HEK293 (cell line): ENCODE data around the gene GLI1.

Experiments
- CTCF ChIA-PET: fragments of 350-600 bp; formaldehyde crosslinking; extraction: SDS; loops from one replicate; lab custom pipeline; 2021; ENCODE audit warnings: antibody characterized with exemption; lab: Yijun Ruan, JAX
- POLR2A ChIA-PET: fragments of 300-600 bp; formaldehyde crosslinking; extraction: SDS; loops from one replicate; lab custom pipeline; 2020; ENCODE audit warnings: antibody characterized with exemption, inconsistent platforms; lab: Yijun Ruan, JAX
- H3K27ac ChIP-seq: fragments of 200-500 bp; sonication (Bioruptor generic); 2 replicates; pipeline ENCODE4 v1.5.1; 2014; ENCODE audit warnings: low read depth, low read length, control low read depth, inconsistent platforms; ENCODE audit errors: extremely low read depth
- H3K36me3 ChIP-seq, 2 experiments: fragments of 200-500 bp in 1 of 2; sonication (Bioruptor generic) in 1 of 2; 1 replicate in 1 of 2; 2 replicates in 1 of 2; pipeline ENCODE4 v1.5.1; 2014 to 2017; ENCODE audit warnings: inconsistent platforms in 2 of 2, low read length in 2 of 2; ENCODE audit not compliant: control insufficient read depth in 2 of 2, insufficient read depth in 1 of 2
- H3K4me1 ChIP-seq: fragments of 200-500 bp; sonication (Bioruptor generic); 2 replicates; pipeline ENCODE4 v1.5.1; 2014; ENCODE audit warnings: mild to moderate bottlenecking, low read length, inconsistent platforms; ENCODE audit not compliant: control insufficient read depth, insufficient read depth
- H3K4me3 ChIP-seq: 2 replicates; pipeline ENCODE4 v1.5.1; 2011; ENCODE audit warnings: low read depth, mild to moderate bottlenecking, control low read depth, low read length, moderate library complexity
- H3K9me3 ChIP-seq: fragments of 200-500 bp; sonication (Bioruptor generic); 2 replicates; pipeline ENCODE4 v1.5.1; 2014; ENCODE audit warnings: low read depth, low read length, inconsistent platforms; ENCODE audit not compliant: control insufficient read depth, insufficient read depth
- GLIS1 ChIP-seq: fragments of 450-650 bp; formaldehyde crosslinking; IDR thresholded peaks from 2 replicates; pipeline ENCODE4 v1.5.1; 2016; ENCODE audit warnings: missing biosample characterization, missing genetic modification characterization
- HOXC10 ChIP-seq: sonication (generic); formaldehyde crosslinking; IDR thresholded peaks from 2 replicates; pipeline ENCODE4 v1.8.1; 2023; ENCODE audit warnings: mild to moderate bottlenecking, missing genetic modification reagents
- IKZF3 ChIP-seq: fragments of 450-650 bp; IDR thresholded peaks from 2 replicates; pipeline ENCODE4 v1.5.0; 2018; ENCODE audit warnings: missing biosample characterization, mild to moderate bottlenecking, missing genetic modification characterization, moderate library complexity
- KLF10 ChIP-seq: fragments of 450-650 bp; IDR thresholded peaks from 2 replicates; pipeline ENCODE4 v1.5.1; 2018; ENCODE audit warnings: missing biosample characterization, mild to moderate bottlenecking, missing genetic modification characterization
- SCRT2 ChIP-seq: fragments of 450-650 bp; formaldehyde crosslinking; IDR thresholded peaks from 2 replicates; pipeline ENCODE4 v1.5.1; 2016; ENCODE audit warnings: missing biosample characterization, missing genetic modification characterization
- ZNF146 ChIP-seq: fragments of 450-650 bp; formaldehyde crosslinking; IDR thresholded peaks from 2 replicates; pipeline ENCODE4 v1.5.1; 2016; ENCODE audit warnings: missing biosample characterization, missing genetic modification characterization
- ZNF155 ChIP-seq: fragments of 450-650 bp; formaldehyde crosslinking; IDR thresholded peaks from 2 replicates; pipeline ENCODE4 v1.5.1; 2016; ENCODE audit warnings: missing biosample characterization, missing genetic modification characterization
- ZNF221 ChIP-seq: fragments of 450-650 bp; formaldehyde crosslinking; IDR thresholded peaks from 2 replicates; pipeline ENCODE4 v1.5.1; 2017; ENCODE audit warnings: missing biosample characterization, missing genetic modification characterization, borderline replicate concordance
- ZNF223 ChIP-seq: fragments of 450-650 bp; formaldehyde crosslinking; IDR thresholded peaks from 2 replicates; pipeline ENCODE4 v1.5.1; 2016; ENCODE audit warnings: missing biosample characterization, missing genetic modification characterization
- ZNF394 ChIP-seq: fragments of 450-650 bp; formaldehyde crosslinking; IDR thresholded peaks from 2 replicates; pipeline ENCODE4 v1.5.1; 2016; ENCODE audit warnings: missing biosample characterization, missing genetic modification characterization, mild to moderate bottlenecking, moderate library complexity, borderline replicate concordance
- ZNF48 ChIP-seq: fragments of 450-650 bp; formaldehyde crosslinking; IDR thresholded peaks from 2 replicates; pipeline ENCODE4 v1.5.1; 2016; ENCODE audit warnings: missing biosample characterization, missing genetic modification characterization
- ZNF544 ChIP-seq: fragments of 450-650 bp; formaldehyde crosslinking; IDR thresholded peaks from 2 replicates; pipeline ENCODE4 v1.5.0; 2017; ENCODE audit warnings: missing biosample characterization, missing genetic modification characterization
- ZNF660 ChIP-seq: fragments of 450-650 bp; IDR thresholded peaks from 2 replicates; pipeline ENCODE4 v1.5.1; 2018; ENCODE audit warnings: missing biosample characterization, mild to moderate bottlenecking, missing genetic modification characterization
- ZNF776 ChIP-seq: fragments of 450-650 bp; formaldehyde crosslinking; IDR thresholded peaks from 2 replicates; pipeline ENCODE4 v1.5.0; 2017; ENCODE audit warnings: missing biosample characterization, missing genetic modification characterization, borderline replicate concordance
- ZSCAN16 ChIP-seq: fragments of 450-650 bp; formaldehyde crosslinking; IDR thresholded peaks from 2 replicates; pipeline ENCODE4 v1.5.1; 2016; ENCODE audit warnings: missing biosample characterization, missing genetic modification characterization
- ZSCAN30 ChIP-seq: fragments of 450-650 bp; IDR thresholded peaks from 2 replicates; pipeline ENCODE4 v1.5.1; 2018; ENCODE audit warnings: missing biosample characterization, mild to moderate bottlenecking, missing genetic modification characterization, moderate library complexity
- TF ChIP-seq, protein P1 (sequence below): fragments of 450-650 bp; formaldehyde crosslinking; IDR thresholded peaks from 2 replicates; pipeline ENCODE4 v1.5.1; 2016; ENCODE audit warnings: missing biosample characterization, missing genetic modification characterization
- TF ChIP-seq, protein P2 (sequence below): fragments of 450-650 bp; formaldehyde crosslinking; IDR thresholded peaks from 2 replicates; pipeline ENCODE4 v1.5.1; 2016; ENCODE audit warnings: missing biosample characterization, missing genetic modification characterization
- TF ChIP-seq, protein P3 (sequence below): fragments of 450-650 bp; formaldehyde crosslinking; IDR thresholded peaks from 2 replicates; pipeline ENCODE4 v1.5.1; 2016; ENCODE audit warnings: missing biosample characterization, missing genetic modification characterization
- TF ChIP-seq, protein P4 (sequence below): fragments of 450-650 bp; formaldehyde crosslinking; conservative IDR thresholded peaks from 2 replicates; pipeline ENCODE4 v1.5.1; 2016; ENCODE audit warnings: low read depth, missing biosample characterization, missing genetic modification characterization
- TF ChIP-seq, protein P5 (sequence below): fragments of 450-650 bp; formaldehyde crosslinking; conservative IDR thresholded peaks from 2 replicates; pipeline ENCODE4 v1.5.1; 2016; ENCODE audit warnings: low read depth, missing biosample characterization, missing genetic modification characterization

Gene GLI1

DNA sequence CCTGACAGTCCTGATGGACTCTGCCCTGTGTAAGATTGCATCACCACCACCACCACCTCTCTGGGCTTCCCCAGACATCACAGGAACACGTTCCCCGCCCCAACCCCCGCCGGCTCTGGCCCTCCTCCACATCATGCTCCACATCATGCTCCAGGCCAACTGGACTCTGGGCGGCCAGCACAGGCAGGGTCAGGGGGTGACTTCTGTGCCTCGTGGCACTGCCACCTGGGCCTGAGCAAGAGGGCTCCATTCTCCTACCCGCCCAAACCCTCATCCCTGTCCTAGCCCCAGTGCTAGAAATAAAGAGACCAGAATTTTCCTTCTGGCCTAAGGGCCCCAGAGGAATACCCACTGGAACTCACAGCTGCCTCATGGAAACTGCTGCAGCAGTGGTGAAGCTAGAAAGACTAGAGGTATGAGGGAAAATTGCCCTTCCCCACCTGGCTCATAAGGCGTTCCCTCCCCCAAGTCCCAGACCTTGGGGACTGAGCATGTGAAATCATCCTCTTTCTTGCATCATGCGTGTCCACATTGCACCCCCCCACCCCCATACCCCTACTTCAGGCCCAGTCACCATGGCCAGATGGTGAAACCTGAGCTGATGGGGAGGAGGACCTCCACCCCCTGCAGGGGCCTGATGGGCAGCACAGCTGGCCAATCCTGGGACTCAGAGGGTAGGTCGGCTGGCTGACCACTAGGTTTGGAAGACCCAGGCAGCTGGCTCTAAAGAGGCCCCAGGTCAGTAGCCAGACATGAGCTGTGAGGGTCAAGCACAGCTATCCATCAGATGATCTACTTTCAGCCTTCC lies 4.8 kb upstream of the GLI1 start, which contains the start of gene INHBE:
Gene INHBE, plus strand, starts transcription at position 742 of the 808 bp plus-strand sequence. CDS start 230 bp downstream, outside the sequence.
- peak within 1 kb of the TSS; percentile 74; the same call in 1 of the 2 replicates for H3K27ac ChIP-seq
- peaks cover 7% of the 10 kb centered on the region; the same call in 1 of the 2 replicates for H3K4me1 ChIP-seq
- POLR2A ChIA-PET, result interaction anchor here (0.6 to 1.4 kb wide), 8 partner anchors 12 to 225 kb away, joined by 3 to 10 read pairs (median 4); partner anchors contain the start of gene SHMT2
- H3K36me3 ChIP-seq, result no peaks in the 10 kb centered on the region
- no peak within 1 kb of the TSS for H3K4me3 ChIP-seq
- CTCF ChIA-PET, result interaction anchor here (0.6 to 9.7 kb wide), 32 partner anchors 7 to 305 kb away, joined by 3 to 219 read pairs (median 6); partner anchors contain the start of genes INHBC and NXPH4
- H3K9me3 ChIP-seq, result no peaks in the 10 kb centered on the region
- TF ChIP-seq ZSCAN30 (tag by site-specific recombination), result no peak; the same call in none of the 2 replicates
- no peak for TF ChIP-seq ZSCAN16 (tag by site-specific recombination)
- no peak for TF ChIP-seq ZNF776 (tag by site-specific recombination)
- 0 out of 2 replicates have a peak, but pooled peaks have one; percentile 27 for TF ChIP-seq KLF10 (tag by site-specific recombination)
- TF ChIP-seq, protein P1, sequence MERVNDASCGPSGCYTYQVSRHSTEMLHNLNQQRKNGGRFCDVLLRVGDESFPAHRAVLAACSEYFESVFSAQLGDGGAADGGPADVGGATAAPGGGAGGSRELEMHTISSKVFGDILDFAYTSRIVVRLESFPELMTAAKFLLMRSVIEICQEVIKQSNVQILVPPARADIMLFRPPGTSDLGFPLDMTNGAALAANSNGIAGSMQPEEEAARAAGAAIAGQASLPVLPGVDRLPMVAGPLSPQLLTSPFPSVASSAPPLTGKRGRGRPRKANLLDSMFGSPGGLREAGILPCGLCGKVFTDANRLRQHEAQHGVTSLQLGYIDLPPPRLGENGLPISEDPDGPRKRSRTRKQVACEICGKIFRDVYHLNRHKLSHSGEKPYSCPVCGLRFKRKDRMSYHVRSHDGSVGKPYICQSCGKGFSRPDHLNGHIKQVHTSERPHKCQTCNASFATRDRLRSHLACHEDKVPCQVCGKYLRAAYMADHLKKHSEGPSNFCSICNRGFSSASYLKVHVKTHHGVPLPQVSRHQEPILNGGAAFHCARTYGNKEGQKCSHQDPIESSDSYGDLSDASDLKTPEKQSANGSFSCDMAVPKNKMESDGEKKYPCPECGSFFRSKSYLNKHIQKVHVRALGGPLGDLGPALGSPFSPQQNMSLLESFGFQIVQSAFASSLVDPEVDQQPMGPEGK (tag by site-specific recombination), result peak; percentile 100
- no peak for TF ChIP-seq HOXC10
- no peak for TF ChIP-seq ZNF221 (tag by site-specific recombination)
- TF ChIP-seq ZNF394 (tag by site-specific recombination), result peak; percentile 47
- no peak for TF ChIP-seq ZNF155 (tag by site-specific recombination)
- no peak for TF ChIP-seq ZNF48 (tag by site-specific recombination)
- TF ChIP-seq GLIS1 (tag by site-specific recombination), result peak; percentile 91
- TF ChIP-seq, protein P2, sequence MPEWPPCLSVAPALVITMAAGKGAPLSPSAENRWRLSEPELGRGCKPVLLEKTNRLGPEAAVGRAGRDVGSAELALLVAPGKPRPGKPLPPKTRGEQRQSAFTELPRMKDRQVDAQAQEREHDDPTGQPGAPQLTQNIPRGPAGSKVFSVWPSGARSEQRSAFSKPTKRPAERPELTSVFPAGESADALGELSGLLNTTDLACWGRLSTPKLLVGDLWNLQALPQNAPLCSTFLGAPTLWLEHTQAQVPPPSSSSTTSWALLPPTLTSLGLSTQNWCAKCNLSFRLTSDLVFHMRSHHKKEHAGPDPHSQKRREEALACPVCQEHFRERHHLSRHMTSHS (tag by site-specific recombination), result no peak; the same call in 1 of the 2 replicates
- TF ChIP-seq ZNF146 (tag by site-specific recombination), result no peak
- TF ChIP-seq, protein P3, sequence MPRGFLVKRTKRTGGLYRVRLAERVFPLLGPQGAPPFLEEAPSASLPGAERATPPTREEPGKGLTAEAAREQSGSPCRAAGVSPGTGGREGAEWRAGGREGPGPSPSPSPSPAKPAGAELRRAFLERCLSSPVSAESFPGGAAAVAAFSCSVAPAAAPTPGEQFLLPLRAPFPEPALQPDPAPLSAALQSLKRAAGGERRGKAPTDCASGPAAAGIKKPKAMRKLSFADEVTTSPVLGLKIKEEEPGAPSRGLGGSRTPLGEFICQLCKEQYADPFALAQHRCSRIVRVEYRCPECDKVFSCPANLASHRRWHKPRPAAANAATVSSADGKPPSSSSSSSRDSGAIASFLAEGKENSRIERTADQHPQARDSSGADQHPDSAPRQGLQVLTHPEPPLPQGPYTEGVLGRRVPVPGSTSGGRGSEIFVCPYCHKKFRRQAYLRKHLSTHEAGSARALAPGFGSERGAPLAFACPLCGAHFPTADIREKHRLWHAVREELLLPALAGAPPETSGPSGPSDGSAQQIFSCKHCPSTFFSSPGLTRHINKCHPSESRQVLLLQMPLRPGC (tag by site-specific recombination), result peak; percentile 28; the same call in 1 of the 2 replicates
- TF ChIP-seq, protein P4, sequence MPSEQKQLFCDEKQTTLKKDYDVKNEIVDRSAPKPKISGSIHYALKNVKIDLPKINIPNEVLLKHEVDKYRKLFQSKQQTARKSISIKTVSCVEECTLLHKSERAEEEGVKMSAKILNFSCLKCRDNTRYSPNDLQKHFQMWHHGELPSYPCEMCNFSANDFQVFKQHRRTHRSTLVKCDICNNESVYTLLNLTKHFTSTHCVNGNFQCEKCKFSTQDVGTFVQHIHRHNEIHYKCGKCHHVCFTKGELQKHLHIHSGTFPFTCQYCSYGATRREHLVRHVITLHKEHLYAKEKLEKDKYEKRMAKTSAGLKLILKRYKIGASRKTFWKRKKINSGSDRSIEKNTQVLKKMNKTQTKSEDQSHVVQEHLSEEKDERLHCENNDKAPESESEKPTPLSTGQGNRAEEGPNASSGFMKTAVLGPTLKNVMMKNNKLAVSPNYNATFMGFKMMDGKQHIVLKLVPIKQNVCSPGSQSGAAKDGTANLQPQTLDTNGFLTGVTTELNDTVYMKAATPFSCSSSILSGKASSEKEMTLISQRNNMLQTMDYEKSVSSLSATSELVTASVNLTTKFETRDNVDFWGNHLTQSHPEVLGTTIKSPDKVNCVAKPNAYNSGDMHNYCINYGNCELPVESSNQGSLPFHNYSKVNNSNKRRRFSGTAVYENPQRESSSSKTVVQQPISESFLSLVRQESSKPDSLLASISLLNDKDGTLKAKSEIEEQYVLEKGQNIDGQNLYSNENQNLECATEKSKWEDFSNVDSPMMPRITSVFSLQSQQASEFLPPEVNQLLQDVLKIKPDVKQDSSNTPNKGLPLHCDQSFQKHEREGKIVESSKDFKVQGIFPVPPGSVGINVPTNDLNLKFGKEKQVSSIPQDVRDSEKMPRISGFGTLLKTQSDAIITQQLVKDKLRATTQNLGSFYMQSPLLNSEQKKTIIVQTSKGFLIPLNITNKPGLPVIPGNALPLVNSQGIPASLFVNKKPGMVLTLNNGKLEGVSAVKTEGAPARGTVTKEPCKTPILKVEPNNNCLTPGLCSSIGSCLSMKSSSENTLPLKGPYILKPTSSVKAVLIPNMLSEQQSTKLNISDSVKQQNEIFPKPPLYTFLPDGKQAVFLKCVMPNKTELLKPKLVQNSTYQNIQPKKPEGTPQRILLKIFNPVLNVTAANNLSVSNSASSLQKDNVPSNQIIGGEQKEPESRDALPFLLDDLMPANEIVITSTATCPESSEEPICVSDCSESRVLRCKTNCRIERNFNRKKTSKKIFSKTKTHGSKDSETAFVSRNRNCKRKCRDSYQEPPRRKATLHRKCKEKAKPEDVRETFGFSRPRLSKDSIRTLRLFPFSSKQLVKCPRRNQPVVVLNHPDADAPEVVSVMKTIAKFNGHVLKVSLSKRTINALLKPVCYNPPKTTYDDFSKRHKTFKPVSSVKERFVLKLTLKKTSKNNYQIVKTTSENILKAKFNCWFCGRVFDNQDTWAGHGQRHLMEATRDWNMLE (tag by site-specific recombination), result 0 out of 2 replicates have a peak, but pooled peaks have one; percentile 21
- TF ChIP-seq ZNF660 (tag by site-specific recombination), result peak; percentile 73
- no peak for TF ChIP-seq ZNF223 (tag by site-specific recombination)
- no peak for TF ChIP-seq SCRT2
- TF ChIP-seq, protein P5, sequence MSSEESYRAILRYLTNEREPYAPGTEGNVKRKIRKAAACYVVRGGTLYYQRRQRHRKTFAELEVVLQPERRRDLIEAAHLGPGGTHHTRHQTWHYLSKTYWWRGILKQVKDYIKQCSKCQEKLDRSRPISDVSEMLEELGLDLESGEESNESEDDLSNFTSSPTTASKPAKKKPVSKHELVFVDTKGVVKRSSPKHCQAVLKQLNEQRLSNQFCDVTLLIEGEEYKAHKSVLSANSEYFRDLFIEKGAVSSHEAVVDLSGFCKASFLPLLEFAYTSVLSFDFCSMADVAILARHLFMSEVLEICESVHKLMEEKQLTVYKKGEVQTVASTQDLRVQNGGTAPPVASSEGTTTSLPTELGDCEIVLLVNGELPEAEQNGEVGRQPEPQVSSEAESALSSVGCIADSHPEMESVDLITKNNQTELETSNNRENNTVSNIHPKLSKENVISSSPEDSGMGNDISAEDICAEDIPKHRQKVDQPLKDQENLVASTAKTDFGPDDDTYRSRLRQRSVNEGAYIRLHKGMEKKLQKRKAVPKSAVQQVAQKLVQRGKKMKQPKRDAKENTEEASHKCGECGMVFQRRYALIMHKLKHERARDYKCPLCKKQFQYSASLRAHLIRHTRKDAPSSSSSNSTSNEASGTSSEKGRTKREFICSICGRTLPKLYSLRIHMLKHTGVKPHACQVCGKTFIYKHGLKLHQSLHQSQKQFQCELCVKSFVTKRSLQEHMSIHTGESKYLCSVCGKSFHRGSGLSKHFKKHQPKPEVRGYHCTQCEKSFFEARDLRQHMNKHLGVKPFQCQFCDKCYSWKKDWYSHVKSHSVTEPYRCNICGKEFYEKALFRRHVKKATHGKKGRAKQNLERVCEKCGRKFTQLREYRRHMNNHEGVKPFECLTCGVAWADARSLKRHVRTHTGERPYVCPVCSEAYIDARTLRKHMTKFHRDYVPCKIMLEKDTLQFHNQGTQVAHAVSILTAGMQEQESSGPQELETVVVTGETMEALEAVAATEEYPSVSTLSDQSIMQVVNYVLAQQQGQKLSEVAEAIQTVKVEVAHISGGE, result no peak
- no peak for TF ChIP-seq ZNF544 (tag by site-specific recombination)
- TF ChIP-seq IKZF3 (tag by site-specific recombination), result peak; percentile 87
